BJ (cell line): ENCODE data around the gene TMEM231. TPM values are rescaled to one million over a fixed set of nuclear protein-coding genes. Genes with fewer than 3 reads are reported as not detected.

Experiments used
- CTCF ChIA-PET: fragments of 350-600 bp; formaldehyde crosslinking; extraction: SDS; loops from one replicate; lab custom pipeline; 2021; ENCODE audit warnings: antibody characterized with exemption, inconsistent platforms; lab: Yijun Ruan, JAX
- POLR2A ChIA-PET: fragments of 300-600 bp; sonication (Branson Sonifier 250); formaldehyde crosslinking; extraction: SDS; loops from one replicate; lab custom pipeline; 2021; ENCODE audit warnings: antibody characterized with exemption; lab: Charles Lee
- DNase-seq: peaks from one replicate; pipeline ENCODE4 v3.0.0-alpha.2; 2011; ENCODE audit warnings: low read depth
- H3K27me3 ChIP-seq: 2 replicates; pipeline ENCODE4 v1.6.0; 2011; ENCODE audit warnings: low read length; ENCODE audit not compliant: control insufficient read depth, insufficient read depth
- H3K36me3 ChIP-seq: 2 replicates; pipeline ENCODE4 v1.5.1; 2011; ENCODE audit warnings: low read length; ENCODE audit not compliant: control insufficient read depth, insufficient read depth
- H3K4me3 ChIP-seq: 2 replicates; pipeline ENCODE4 v1.5.1; 2011; ENCODE audit warnings: low read depth, mild to moderate bottlenecking, control low read depth, low read length
- polyA plus RNA-seq: library from polyadenylated mRNA; depleted of rRNA; stranded (reverse); fragments of >200 nt; gene quantifications from 2 replicates; pipeline ENCODE4 v1.2.3, GENCODE V29; 2011; rRNA removed
- TF ChIP-seq, protein P1 (sequence below): IDR thresholded peaks from 2 replicates; pipeline ENCODE4 v1.5.1; 2011; ENCODE audit warnings: low read depth, mild to moderate bottlenecking, control low read depth, inconsistent platforms, low read length, moderate library complexity; ENCODE audit not compliant: insufficient read depth

Gene TMEM231
- polyA plus RNA-seq, 1 experiment = 38.8 TPM

DNA sequence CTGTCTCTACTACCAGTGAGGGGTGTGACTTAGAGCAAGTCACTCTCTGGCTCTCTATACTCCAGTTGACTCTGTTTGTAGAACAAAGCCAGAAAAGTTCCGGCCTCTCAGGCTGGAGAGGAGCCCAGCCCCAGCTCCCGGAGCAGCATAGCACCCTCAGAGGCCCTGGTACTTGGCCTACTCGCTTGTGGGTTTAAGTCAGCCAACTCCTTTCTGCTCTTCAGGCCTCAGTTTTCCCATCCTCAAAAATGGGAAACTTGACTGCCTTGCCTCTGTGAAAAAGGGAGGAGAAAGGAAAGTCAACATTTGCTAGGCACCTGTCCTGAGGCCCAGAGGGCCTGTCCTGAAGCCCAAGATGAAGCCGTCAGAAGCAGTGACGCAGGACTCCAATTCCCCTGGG is 61.9 kb downstream of the TMEM231 start:
- peaks cover 17% of the 10 kb centered on the region for H3K27me3 ChIP-seq
- H3K36me3 ChIP-seq = no peaks in the 10 kb centered on the region
- TF ChIP-seq, protein P1, sequence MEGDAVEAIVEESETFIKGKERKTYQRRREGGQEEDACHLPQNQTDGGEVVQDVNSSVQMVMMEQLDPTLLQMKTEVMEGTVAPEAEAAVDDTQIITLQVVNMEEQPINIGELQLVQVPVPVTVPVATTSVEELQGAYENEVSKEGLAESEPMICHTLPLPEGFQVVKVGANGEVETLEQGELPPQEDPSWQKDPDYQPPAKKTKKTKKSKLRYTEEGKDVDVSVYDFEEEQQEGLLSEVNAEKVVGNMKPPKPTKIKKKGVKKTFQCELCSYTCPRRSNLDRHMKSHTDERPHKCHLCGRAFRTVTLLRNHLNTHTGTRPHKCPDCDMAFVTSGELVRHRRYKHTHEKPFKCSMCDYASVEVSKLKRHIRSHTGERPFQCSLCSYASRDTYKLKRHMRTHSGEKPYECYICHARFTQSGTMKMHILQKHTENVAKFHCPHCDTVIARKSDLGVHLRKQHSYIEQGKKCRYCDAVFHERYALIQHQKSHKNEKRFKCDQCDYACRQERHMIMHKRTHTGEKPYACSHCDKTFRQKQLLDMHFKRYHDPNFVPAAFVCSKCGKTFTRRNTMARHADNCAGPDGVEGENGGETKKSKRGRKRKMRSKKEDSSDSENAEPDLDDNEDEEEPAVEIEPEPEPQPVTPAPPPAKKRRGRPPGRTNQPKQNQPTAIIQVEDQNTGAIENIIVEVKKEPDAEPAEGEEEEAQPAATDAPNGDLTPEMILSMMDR = no peak
- no peak for DNase-seq
- no peak overlapping the region for H3K4me3 ChIP-seq
- CTCF ChIA-PET = interaction anchor here (0.9 to 1.7 kb wide), 6 partner anchors 9 to 127 kb away, joined by 3 to 7 read pairs (median 4); no protein-coding TSS in a partner anchor
- POLR2A ChIA-PET = no interaction called here

DNA sequence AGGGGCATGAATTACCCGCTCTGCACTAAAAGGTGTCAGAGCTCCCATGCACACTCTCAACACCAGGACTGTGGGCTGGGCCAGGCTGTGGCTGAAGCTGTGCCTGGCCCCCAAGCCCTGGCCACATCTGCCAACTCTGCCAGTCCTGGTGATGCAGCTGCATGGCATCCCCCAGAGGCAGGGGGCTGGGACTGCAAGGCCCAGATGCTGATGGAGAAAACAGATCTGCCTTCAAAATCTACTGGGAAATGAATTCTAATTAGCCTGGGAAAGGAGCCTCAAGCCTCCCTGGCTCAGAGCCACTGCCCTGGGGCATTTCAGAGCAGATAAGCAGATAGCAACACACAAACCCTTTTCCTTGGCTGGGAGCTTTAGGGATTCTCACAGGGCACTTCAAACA is 64.2 kb downstream of the TMEM231 start:
- CTCF ChIA-PET = interaction anchor here (1.3 kb wide), 1 partner anchor 27 kb away, joined by 3 read pairs; no protein-coding TSS in a partner anchor
- POLR2A ChIA-PET = no interaction called here
- TF ChIP-seq, protein P1 = no peak
- Histone ChIP-seq H3K36me3 (no peaks in the 10 kb centered on the region), H3K27me3 (peaks cover 14% of the 10 kb centered on the region), H3K4me3 (no peak overlapping the region)
- DNase-seq = no peak

DNA sequence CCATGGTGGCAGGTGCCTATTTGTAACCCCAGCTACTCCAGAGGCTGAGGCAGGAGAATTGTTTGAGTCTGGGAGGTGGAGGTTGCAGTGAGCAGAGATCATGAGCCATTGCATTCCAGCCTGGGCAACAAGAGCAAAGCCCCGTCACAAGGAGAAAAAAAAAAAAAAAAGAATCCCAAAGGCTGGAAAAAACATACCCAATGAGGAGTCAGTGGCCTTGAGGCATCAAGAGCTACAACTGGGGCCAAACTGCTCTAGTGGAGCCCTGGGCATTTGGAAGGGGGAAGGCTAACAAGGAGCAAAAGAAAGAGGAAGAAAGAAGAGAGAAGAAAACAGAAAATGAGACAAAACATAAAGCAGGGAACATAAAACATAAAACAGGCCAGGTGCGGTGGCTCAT is 67.7 kb downstream of the TMEM231 start:
- DNase-seq = no peak
- Histone ChIP-seq H3K27me3 (no peaks in the 10 kb centered on the region; the same call in 1 of the 2 replicates), H3K36me3 (no peaks in the 10 kb centered on the region), H3K4me3 (no peak overlapping the region)
- ChIA-PET POLR2A (no interaction called here), CTCF (no interaction called here)
- TF ChIP-seq, protein P1 = no peak

Other genes starting within 250 kb of the TMEM231 start
- 10.9 and 38.6 TPM in 2 replicates for gene CFDP1, start 122.7 kb downstream of the TMEM231 start, polyA plus RNA-seq
- gene TMEM170A, start 91.6 kb downstream of the TMEM231 start, polyA plus RNA-seq = 5.2 and 8.2 TPM in 2 replicates
- gene CHST6, start 60.8 kb downstream of the TMEM231 start, polyA plus RNA-seq = 0.10 and 0.12 TPM in 2 replicates
- 0.15 TPM in 1 of 2 replicates, not detected in the other for gene CHST5, start 20.1 kb downstream of the TMEM231 start, polyA plus RNA-seq
- 32.3 and 61.9 TPM in 2 replicates for gene GABARAPL2, start 10.1 kb upstream of the TMEM231 start, polyA plus RNA-seq
- 18.9 and 26.5 TPM in 2 replicates for gene ADAT1, start 67.0 kb upstream of the TMEM231 start, polyA plus RNA-seq
- 118 and 170 TPM in 2 replicates for gene KARS1, start 91.4 kb upstream of the TMEM231 start, polyA plus RNA-seq
- gene TERF2IP, start 91.5 kb upstream of the TMEM231 start, polyA plus RNA-seq = 19.1 and 28.9 TPM in 2 replicates
- not detected in 2 replicates for gene CPHXL2, start 120.8 kb upstream of the TMEM231 start, polyA plus RNA-seq
- not detected in 2 replicates for gene DUXB, start 145.2 kb upstream of the TMEM231 start, polyA plus RNA-seq
- gene CPHXL, start 170.2 kb upstream of the TMEM231 start, polyA plus RNA-seq = not detected in 2 replicates